Activated T-helper 9 cell treated with anti-CD3 and anti-CD28 coated beads, Interleukin-2, amount 50 U/mL, for 16 hours (primary cell): Measurements from ENCODE around the gene SLC12A3.

Experiments
- DNase-seq: peaks from one replicate; pipeline ENCODE4 v3.0.0-alpha.2; 2020; ENCODE audit warnings: low read depth

The SLC12A3 gene

GRCh38 chr16:56864960-56865359, at the start of gene SLC12A3:
Gene SLC12A3 (plus strand): TSS chr16:56865207. CDS start chr16:56865236, 29 bp downstream.
- no peak for DNase-seq

GRCh38 chr16:56815721-56816120, 49.3 kb upstream of the SLC12A3 start:
- no peak for DNase-seq

GRCh38 chr16:56817056-56817455, 48.0 kb upstream of the SLC12A3 start:
- DNase-seq, result no peak

- DNase-seq, result no peak
Observed at GRCh38 chr16:56817938-56818337, 47.1 kb upstream of the SLC12A3 start.

GRCh38 chr16:56823081-56823733, 41.8 kb upstream of the SLC12A3 start:
- no peak for DNase-seq

- DNase-seq, result no peak
Observed at GRCh38 chr16:56824331-56824730, 40.7 kb upstream of the SLC12A3 start.

GRCh38 chr16:56824804-56825203, 40.2 kb upstream of the SLC12A3 start:
- DNase-seq, result no peak

GRCh38 chr16:56825826-56826225, 39.2 kb upstream of the SLC12A3 start:
- DNase-seq, result no peak

- DNase-seq, result no peak
Observed at GRCh38 chr16:56828647-56829046, 36.4 kb upstream of the SLC12A3 start.

- no peak for DNase-seq
Observed at GRCh38 chr16:56830669-56831068, 34.3 kb upstream of the SLC12A3 start.

GRCh38 chr16:56832768-56833167, 32.2 kb upstream of the SLC12A3 start:
- DNase-seq, result no peak

GRCh38 chr16:56833243-56833970, 31.6 kb upstream of the SLC12A3 start:
- DNase-seq, result no peak

GRCh38 chr16:56835320-56835719, 29.7 kb upstream of the SLC12A3 start:
- no peak for DNase-seq

GRCh38 chr16:56836410-56837230, 28.4 kb upstream of the SLC12A3 start:
- DNase-seq, result no peak

GRCh38 chr16:56838622-56839337, 26.2 kb upstream of the SLC12A3 start:
- DNase-seq, result no peak

GRCh38 chr16:56841233-56841632, 23.8 kb upstream of the SLC12A3 start:
- DNase-seq, result no peak

GRCh38 chr16:56841659-56842058, 23.3 kb upstream of the SLC12A3 start:
- DNase-seq, result no peak

- DNase-seq, result no peak
Observed at GRCh38 chr16:56842133-56842532, 22.9 kb upstream of the SLC12A3 start.

- no peak for DNase-seq
Observed at GRCh38 chr16:56844056-56844455, 21.0 kb upstream of the SLC12A3 start.

- no peak for DNase-seq
Observed at GRCh38 chr16:56847173-56847910, 17.7 kb upstream of the SLC12A3 start.
